ENCODE data around the gene ATG5. TPM values are rescaled to one million over a fixed set of nuclear protein-coding genes. Genes with fewer than 3 reads are reported as not detected.

Gene ATG5
- total and polyA plus RNA-seq, 2 experiments from 2014 or later = 31.6 to 48.2 TPM

DNA sequence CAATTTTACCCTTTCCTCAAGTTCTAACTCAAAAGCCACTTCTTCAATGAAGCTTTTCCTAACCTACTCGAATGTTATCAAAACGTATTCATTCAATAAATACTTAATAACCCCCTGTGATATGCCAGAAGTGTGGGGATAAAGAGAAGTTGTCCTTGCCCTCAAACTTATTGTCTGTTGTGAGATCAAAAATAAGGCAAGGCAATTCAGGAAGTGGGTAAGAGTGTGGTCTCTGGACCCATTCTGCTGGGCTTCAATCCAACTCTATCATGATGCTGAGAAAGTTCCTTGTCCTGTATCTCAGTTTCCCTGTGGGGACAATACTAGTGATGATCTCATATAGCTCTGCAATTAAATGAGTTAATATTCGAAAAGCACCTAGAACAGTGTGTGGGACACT, 146.7 kb downstream of the ATG5 start:
- H3K27me3 Mint-ChIP-seq (ENCODE audit: insufficient read depth, low read depth, poor library complexity) = peaks cover 5% of the 10 kb centered on the region
- Histone ChIP-seq H3K9me2 (ENCODE audit: insufficient read depth) (no peaks in the 10 kb centered on the region), H3F3A (replicated peaks; ENCODE audit: low read depth) (no peaks in the 10 kb centered on the region; the same call in 1 of the 2 replicates), H2AFZ (no peak overlapping the region), H4K20me1 (replicated peaks; ENCODE audit: insufficient read depth) (no peaks in the 10 kb centered on the region), H3K27ac (ENCODE audit: low read depth) (no peak overlapping the region), H3K4me1 (ENCODE audit: insufficient read depth) (no peaks in the 10 kb centered on the region), H3K4me3 (no peak overlapping the region), H3K27me3 (ENCODE audit: insufficient read depth) (no peaks in the 10 kb centered on the region), H3K79me2 (replicated peaks; ENCODE audit: insufficient read depth) (no peaks in the 10 kb centered on the region), H3K4me2 (no peak overlapping the region), H3K36me3 (ENCODE audit: insufficient read depth) (no peaks in the 10 kb centered on the region)
- no peak overlapping the region for H3K27ac Mint-ChIP-seq
- no peaks in the 10 kb centered on the region for H3K36me3 Mint-ChIP-seq (ENCODE audit: low read depth)
- TF ChIP-seq, protein P1, sequence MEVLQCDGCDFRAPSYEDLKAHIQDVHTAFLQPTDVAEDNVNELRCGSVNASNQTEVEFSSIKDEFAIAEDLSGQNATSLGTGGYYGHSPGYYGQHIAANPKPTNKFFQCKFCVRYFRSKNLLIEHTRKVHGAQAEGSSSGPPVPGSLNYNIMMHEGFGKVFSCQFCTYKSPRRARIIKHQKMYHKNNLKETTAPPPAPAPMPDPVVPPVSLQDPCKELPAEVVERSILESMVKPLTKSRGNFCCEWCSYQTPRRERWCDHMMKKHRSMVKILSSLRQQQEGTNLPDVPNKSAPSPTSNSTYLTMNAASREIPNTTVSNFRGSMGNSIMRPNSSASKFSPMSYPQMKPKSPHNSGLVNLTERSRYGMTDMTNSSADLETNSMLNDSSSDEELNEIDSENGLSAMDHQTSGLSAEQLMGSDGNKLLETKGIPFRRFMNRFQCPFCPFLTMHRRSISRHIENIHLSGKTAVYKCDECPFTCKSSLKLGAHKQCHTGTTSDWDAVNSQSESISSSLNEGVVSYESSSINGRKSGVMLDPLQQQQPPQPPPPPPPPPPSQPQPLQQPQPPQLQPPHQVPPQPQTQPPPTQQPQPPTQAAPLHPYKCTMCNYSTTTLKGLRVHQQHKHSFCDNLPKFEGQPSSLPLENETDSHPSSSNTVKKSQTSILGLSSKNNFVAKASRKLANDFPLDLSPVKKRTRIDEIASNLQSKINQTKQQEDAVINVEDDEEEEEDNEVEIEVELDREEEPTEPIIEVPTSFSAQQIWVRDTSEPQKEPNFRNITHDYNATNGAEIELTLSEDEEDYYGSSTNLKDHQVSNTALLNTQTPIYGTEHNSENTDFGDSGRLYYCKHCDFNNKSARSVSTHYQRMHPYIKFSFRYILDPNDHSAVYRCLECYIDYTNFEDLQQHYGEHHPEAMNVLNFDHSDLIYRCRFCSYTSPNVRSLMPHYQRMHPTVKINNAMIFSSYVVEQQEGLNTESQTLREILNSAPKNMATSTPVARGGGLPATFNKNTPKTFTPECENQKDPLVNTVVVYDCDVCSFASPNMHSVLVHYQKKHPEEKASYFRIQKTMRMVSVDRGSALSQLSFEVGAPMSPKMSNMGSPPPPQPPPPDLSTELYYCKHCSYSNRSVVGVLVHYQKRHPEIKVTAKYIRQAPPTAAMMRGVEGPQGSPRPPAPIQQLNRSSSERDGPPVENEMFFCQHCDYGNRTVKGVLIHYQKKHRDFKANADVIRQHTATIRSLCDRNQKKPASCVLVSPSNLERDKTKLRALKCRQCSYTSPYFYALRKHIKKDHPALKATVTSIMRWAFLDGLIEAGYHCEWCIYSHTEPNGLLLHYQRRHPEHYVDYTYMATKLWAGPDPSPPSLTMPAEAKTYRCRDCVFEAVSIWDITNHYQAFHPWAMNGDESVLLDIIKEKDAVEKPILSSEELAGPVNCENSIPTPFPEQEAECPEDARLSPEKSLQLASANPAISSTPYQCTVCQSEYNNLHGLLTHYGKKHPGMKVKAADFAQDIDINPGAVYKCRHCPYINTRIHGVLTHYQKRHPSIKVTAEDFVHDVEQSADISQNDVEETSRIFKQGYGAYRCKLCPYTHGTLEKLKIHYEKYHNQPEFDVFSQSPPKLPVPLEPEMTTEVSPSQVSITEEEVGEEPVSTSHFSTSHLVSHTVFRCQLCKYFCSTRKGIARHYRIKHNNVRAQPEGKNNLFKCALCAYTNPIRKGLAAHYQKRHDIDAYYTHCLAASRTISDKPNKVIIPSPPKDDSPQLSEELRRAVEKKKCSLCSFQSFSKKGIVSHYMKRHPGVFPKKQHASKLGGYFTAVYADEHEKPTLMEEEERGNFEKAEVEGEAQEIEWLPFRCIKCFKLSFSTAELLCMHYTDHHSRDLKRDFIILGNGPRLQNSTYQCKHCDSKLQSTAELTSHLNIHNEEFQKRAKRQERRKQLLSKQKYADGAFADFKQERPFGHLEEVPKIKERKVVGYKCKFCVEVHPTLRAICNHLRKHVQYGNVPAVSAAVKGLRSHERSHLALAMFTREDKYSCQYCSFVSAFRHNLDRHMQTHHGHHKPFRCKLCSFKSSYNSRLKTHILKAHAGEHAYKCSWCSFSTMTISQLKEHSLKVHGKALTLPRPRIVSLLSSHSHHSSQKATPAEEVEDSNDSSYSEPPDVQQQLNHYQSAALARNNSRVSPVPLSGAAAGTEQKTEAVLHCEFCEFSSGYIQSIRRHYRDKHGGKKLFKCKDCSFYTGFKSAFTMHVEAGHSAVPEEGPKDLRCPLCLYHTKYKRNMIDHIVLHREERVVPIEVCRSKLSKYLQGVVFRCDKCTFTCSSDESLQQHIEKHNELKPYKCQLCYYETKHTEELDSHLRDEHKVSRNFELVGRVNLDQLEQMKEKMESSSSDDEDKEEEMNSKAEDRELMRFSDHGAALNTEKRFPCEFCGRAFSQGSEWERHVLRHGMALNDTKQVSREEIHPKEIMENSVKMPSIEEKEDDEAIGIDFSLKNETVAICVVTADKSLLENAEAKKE (CRISPR knock-in tag; IDR thresholded peaks at IDR 0.05) = no peak
- TF ChIP-seq NANOG (IDR thresholded peaks at IDR 0.05; ENCODE audit: borderline replicate concordance) (no peak), EZH2phosphoT487 (IDR thresholded peaks at IDR 0.05; ENCODE audit: unreplicated experiment) (no peak), ZNF114 (CRISPR knock-in tag; IDR thresholded peaks at IDR 0.05) (no peak), EZH2 (IDR thresholded peaks at IDR 0.05; ENCODE audit: low read depth, unreplicated experiment) (no peak), REST (IDR thresholded peaks at IDR 0.05; ENCODE audit: unreplicated experiment) (no peak), STAT1 (IDR thresholded peaks at IDR 0.05; ENCODE audit: unreplicated experiment) (no peak), JUNB (IDR thresholded peaks at IDR 0.05; ENCODE audit: unreplicated experiment) (no peak), CREB1 (CRISPR knock-in tag; IDR thresholded peaks at IDR 0.05; ENCODE audit: low read depth) (no peak), ZNF331 (CRISPR knock-in tag; IDR thresholded peaks at IDR 0.05; ENCODE audit: low read depth) (no peak), POLR2AphosphoS5 (IDR thresholded peaks at IDR 0.05; ENCODE audit: low read depth) (no peak), CTCF (conservative IDR thresholded peaks at IDR 0.05; ENCODE audit: low read depth in 2 of 2) (no peak)
- TF ChIP-seq, protein P2, sequence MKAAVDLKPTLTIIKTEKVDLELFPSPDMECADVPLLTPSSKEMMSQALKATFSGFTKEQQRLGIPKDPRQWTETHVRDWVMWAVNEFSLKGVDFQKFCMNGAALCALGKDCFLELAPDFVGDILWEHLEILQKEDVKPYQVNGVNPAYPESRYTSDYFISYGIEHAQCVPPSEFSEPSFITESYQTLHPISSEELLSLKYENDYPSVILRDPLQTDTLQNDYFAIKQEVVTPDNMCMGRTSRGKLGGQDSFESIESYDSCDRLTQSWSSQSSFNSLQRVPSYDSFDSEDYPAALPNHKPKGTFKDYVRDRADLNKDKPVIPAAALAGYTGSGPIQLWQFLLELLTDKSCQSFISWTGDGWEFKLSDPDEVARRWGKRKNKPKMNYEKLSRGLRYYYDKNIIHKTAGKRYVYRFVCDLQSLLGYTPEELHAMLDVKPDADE (IDR thresholded peaks at IDR 0.05) = no peak
- ATAC-seq = no peak
- H3K4me3 Mint-ChIP-seq = no peak overlapping the region
- DNase-seq (ENCODE audit: low spot score) = no peak
- H3K4me1 Mint-ChIP-seq = peaks cover 2% of the 10 kb centered on the region
- no peaks in the 10 kb centered on the region for H3K9me3 Mint-ChIP-seq
